MM.1S (cell line): ENCODE data around the gene LARP6.

Source experiments
- EZH2 ChIP-seq: fragments of 300-600 bp; sonication (generic); optimal IDR thresholded peaks from 2 replicates; pipeline ENCODE3; 2017; ENCODE audit warnings: low read depth, mild to moderate bottlenecking, antibody characterized with exemption, low read length, mixed read lengths
- TF ChIP-seq, protein P1 (sequence below): fragments of 300-600 bp; sonication (generic); IDR thresholded peaks from 2 replicates; pipeline ENCODE4 v1.5.1; 2016; ENCODE audit warnings: antibody characterized with exemption, low read length, mixed read lengths

DNA sequence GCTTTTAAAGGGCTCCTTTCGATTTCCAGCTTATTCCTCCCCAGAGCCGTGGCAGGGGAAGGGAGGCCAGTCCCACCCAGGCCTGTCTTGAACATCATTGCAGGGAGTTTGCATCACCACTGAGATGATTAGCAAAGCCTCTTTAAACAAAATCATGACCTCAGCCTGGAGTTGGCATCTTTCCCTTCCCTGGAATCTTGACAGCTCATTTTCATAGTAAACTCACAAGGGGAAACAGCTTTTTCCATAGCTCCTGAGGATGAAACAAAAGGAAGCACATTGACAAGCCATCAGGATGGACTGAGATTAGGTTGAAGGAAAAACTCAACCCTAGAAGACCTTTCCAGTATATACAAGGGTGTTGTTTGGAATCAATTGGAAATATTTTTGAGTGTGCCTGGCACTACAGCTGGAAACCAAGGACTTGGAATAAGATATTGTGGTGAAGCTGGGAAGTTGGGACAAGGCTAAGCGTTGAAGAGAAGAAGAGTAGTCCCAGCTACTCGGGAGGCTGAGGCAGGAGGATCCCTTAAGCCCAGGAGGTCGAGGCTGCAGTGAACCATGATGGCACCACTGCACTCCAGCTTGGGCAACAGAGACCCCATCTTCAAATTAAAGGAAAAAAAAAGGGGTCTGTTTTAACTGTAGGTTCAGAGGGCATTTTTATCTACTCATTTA lies 3.1 kb upstream of the LARP6 start:
- TF ChIP-seq, protein P1, sequence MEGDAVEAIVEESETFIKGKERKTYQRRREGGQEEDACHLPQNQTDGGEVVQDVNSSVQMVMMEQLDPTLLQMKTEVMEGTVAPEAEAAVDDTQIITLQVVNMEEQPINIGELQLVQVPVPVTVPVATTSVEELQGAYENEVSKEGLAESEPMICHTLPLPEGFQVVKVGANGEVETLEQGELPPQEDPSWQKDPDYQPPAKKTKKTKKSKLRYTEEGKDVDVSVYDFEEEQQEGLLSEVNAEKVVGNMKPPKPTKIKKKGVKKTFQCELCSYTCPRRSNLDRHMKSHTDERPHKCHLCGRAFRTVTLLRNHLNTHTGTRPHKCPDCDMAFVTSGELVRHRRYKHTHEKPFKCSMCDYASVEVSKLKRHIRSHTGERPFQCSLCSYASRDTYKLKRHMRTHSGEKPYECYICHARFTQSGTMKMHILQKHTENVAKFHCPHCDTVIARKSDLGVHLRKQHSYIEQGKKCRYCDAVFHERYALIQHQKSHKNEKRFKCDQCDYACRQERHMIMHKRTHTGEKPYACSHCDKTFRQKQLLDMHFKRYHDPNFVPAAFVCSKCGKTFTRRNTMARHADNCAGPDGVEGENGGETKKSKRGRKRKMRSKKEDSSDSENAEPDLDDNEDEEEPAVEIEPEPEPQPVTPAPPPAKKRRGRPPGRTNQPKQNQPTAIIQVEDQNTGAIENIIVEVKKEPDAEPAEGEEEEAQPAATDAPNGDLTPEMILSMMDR: no peak
- TF ChIP-seq EZH2: no peak
